HEK293 (cell line): Measurements from ENCODE around the gene FNDC3A.

Experiments used
- YY1 ChIP-seq: fragments of 450-650 bp; formaldehyde crosslinking; IDR thresholded peaks from 2 replicates; pipeline ENCODE4 v1.5.1; 2018; ENCODE audit warnings: missing biosample characterization, missing genetic modification characterization
- ZBTB10 ChIP-seq: fragments of 450-650 bp; formaldehyde crosslinking; IDR thresholded peaks from 2 replicates; pipeline ENCODE4 v1.5.1; 2016; ENCODE audit warnings: missing biosample characterization, missing genetic modification characterization
- ZNF155 ChIP-seq: fragments of 450-650 bp; formaldehyde crosslinking; IDR thresholded peaks from 2 replicates; pipeline ENCODE4 v1.5.1; 2016; ENCODE audit warnings: missing biosample characterization, missing genetic modification characterization
- ZNF184 ChIP-seq: fragments of 450-650 bp; IDR thresholded peaks from 2 replicates; pipeline ENCODE4 v1.5.1; 2018; ENCODE audit warnings: missing biosample characterization, mild to moderate bottlenecking, missing genetic modification characterization
- ZNF239 ChIP-seq: fragments of 450-650 bp; formaldehyde crosslinking; IDR thresholded peaks from 2 replicates; pipeline ENCODE4 v1.5.1; 2016; ENCODE audit warnings: missing biosample characterization, missing genetic modification characterization
- ZNF391 ChIP-seq: fragments of 450-650 bp; formaldehyde crosslinking; IDR thresholded peaks from 2 replicates; pipeline ENCODE4 v1.5.1; 2016; ENCODE audit warnings: low read depth, missing biosample characterization, missing genetic modification characterization, borderline replicate concordance
- ZNF473 ChIP-seq: fragments of 450-650 bp; formaldehyde crosslinking; IDR thresholded peaks from 2 replicates; pipeline ENCODE4 v1.5.1; 2017; ENCODE audit warnings: missing biosample characterization, missing genetic modification characterization
- ZNF513 ChIP-seq: fragments of 450-650 bp; IDR thresholded peaks from 2 replicates; pipeline ENCODE4 v1.5.1; 2018; ENCODE audit warnings: missing biosample characterization, missing genetic modification characterization
- ZNF548 ChIP-seq: fragments of 450-650 bp; formaldehyde crosslinking; IDR thresholded peaks from 2 replicates; pipeline ENCODE4 v1.5.1; 2016; ENCODE audit warnings: missing biosample characterization, missing genetic modification characterization
- ZNF785 ChIP-seq: fragments of 450-650 bp; formaldehyde crosslinking; IDR thresholded peaks from 2 replicates; pipeline ENCODE4 v1.5.1; 2016; ENCODE audit warnings: missing biosample characterization, missing genetic modification characterization
- ZNF830 ChIP-seq: fragments of 450-650 bp; IDR thresholded peaks from 2 replicates; pipeline ENCODE4 v1.5.0; 2018; ENCODE audit warnings: missing biosample characterization, missing genetic modification characterization, low read depth, mild to moderate bottlenecking, moderate library complexity
- TF ChIP-seq, protein P1 (sequence below): fragments of 450-650 bp; formaldehyde crosslinking; IDR thresholded peaks from 2 replicates; pipeline ENCODE4 v1.5.1; 2016; ENCODE audit warnings: missing biosample characterization, missing genetic modification characterization
- TF ChIP-seq, protein P2 (sequence below): fragments of 450-650 bp; formaldehyde crosslinking; IDR thresholded peaks from 2 replicates; pipeline ENCODE4 v1.5.1; 2016; ENCODE audit warnings: missing biosample characterization, missing genetic modification characterization, low read depth

DNA sequence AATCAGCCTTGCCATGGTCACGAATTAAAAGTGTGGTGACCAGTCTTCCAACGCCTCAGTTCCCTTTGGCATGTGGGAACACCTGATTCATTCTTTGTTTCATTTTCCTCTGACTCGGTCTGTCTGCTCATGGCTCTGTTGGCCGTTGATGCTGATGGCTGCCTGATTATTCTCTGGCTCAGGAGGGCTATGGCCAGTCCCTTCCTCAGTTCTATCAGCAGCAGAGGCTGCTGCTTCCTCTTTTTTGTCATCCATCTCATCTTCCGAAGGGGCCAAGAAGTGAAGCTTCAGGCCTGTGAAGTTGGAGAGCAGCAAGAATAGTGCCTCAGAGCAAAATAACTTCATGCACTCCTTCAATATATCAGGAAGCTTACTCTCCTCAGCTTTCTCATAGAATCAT is 235.0 kb downstream of the FNDC3A start:
- TF ChIP-seq ZNF785 (tag by site-specific recombination) (no peak), ZBTB10 (tag by site-specific recombination) (no peak), ZNF473 (tag by site-specific recombination) (no peak), ZNF548 (tag by site-specific recombination) (no peak), ZNF239 (tag by site-specific recombination) (no peak), ZNF184 (no peak), ZNF513 (tag by site-specific recombination) (no peak), ZNF155 (tag by site-specific recombination) (no peak), YY1 (tag by site-specific recombination) (no peak), ZNF830 (tag by site-specific recombination) (no peak), ZNF391 (no peak)
- TF ChIP-seq, protein P1, sequence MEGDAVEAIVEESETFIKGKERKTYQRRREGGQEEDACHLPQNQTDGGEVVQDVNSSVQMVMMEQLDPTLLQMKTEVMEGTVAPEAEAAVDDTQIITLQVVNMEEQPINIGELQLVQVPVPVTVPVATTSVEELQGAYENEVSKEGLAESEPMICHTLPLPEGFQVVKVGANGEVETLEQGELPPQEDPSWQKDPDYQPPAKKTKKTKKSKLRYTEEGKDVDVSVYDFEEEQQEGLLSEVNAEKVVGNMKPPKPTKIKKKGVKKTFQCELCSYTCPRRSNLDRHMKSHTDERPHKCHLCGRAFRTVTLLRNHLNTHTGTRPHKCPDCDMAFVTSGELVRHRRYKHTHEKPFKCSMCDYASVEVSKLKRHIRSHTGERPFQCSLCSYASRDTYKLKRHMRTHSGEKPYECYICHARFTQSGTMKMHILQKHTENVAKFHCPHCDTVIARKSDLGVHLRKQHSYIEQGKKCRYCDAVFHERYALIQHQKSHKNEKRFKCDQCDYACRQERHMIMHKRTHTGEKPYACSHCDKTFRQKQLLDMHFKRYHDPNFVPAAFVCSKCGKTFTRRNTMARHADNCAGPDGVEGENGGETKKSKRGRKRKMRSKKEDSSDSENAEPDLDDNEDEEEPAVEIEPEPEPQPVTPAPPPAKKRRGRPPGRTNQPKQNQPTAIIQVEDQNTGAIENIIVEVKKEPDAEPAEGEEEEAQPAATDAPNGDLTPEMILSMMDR (tag by site-specific recombination) = no peak
- TF ChIP-seq, protein P2, sequence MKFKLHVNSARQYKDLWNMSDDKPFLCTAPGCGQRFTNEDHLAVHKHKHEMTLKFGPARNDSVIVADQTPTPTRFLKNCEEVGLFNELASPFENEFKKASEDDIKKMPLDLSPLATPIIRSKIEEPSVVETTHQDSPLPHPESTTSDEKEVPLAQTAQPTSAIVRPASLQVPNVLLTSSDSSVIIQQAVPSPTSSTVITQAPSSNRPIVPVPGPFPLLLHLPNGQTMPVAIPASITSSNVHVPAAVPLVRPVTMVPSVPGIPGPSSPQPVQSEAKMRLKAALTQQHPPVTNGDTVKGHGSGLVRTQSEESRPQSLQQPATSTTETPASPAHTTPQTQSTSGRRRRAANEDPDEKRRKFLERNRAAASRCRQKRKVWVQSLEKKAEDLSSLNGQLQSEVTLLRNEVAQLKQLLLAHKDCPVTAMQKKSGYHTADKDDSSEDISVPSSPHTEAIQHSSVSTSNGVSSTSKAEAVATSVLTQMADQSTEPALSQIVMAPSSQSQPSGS (tag by site-specific recombination) = no peak
